ENCODE results near the gene TCF7L2. TPM values are rescaled to one million over a fixed set of nuclear protein-coding genes. Genes with fewer than 3 reads are reported as not detected.

The TCF7L2 gene
- total RNA-seq, 4 donors from 2014 or later, result 12.7 to 59.9 (median 16.1) TPM

DNA sequence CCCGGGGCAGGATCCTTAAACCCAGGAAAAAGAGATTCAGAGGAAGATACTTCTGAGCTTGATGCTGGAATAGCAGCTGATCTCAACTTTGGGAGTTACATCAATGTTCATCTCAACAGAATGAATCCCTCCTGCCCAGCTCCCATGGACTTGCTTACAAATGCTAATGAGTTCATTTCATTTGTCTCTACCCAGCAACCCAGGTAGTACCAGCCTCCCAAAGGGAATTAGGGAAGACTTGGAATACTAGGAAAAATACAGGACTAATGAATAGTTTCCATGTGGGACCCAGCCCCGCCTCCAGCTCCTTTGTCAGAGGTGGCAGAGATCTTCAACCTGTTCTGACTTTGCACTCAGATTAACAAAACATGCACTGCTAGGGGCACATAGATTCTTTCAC lies 22.1 kb upstream of the TCF7L2 start:
- no peak for DNase-seq

DNA sequence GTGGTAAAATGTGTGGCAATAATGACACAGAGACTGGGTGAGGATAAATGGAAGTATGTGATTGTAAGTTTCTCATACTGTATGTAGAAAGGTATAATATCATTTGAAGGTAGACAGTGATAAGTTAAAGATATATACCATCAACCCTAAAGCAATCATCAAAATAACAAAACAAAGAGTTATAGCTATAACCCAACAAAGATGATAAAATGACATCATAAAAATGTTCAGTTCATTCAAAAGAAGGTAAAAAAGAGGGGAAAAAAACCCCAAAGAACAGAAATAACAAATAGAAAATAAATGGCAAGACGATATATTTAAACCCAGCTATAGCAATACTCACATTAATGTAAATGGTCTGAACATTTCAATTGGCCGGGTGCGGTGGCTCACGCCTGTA lies 17.4 kb upstream of the TCF7L2 start:
- intact Hi-C loops (cut with DNase I; ENCODE audit: low total_unique reads), result no loop called here
- no peak for TF ChIP-seq POLR2A (IDR thresholded peaks at IDR 0.05)
- TF ChIP-seq, protein P1, sequence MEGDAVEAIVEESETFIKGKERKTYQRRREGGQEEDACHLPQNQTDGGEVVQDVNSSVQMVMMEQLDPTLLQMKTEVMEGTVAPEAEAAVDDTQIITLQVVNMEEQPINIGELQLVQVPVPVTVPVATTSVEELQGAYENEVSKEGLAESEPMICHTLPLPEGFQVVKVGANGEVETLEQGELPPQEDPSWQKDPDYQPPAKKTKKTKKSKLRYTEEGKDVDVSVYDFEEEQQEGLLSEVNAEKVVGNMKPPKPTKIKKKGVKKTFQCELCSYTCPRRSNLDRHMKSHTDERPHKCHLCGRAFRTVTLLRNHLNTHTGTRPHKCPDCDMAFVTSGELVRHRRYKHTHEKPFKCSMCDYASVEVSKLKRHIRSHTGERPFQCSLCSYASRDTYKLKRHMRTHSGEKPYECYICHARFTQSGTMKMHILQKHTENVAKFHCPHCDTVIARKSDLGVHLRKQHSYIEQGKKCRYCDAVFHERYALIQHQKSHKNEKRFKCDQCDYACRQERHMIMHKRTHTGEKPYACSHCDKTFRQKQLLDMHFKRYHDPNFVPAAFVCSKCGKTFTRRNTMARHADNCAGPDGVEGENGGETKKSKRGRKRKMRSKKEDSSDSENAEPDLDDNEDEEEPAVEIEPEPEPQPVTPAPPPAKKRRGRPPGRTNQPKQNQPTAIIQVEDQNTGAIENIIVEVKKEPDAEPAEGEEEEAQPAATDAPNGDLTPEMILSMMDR (IDR thresholded peaks at IDR 0.05), result no peak
- Histone ChIP-seq H3K36me3 (no peaks in the 10 kb centered on the region), H3K27me3 (no peaks in the 10 kb centered on the region), H3K4me1 (no peaks in the 10 kb centered on the region), H3K4me3 (no peak overlapping the region), H3K9me3 (no peaks in the 10 kb centered on the region), H3K27ac (no peak overlapping the region)
- DNase-seq, result no peak

More for the DNA sequence above, 22.1 kb upstream of the TCF7L2 start:
- Histone ChIP-seq H3K9me3 (no peaks in the 10 kb centered on the region), H3K36me3 (no peaks in the 10 kb centered on the region), H3K4me3 (no peak overlapping the region), H3K27me3 (no peaks in the 10 kb centered on the region), H3K4me1 (no peaks in the 10 kb centered on the region), H3K27ac (no peak overlapping the region)
- TF ChIP-seq POLR2A (IDR thresholded peaks at IDR 0.05), result no peak
- TF ChIP-seq, protein P1 (IDR thresholded peaks at IDR 0.05), result no peak
- intact Hi-C loops (cut with DNase I; ENCODE audit: low total_unique reads), result no loop called here

DNA sequence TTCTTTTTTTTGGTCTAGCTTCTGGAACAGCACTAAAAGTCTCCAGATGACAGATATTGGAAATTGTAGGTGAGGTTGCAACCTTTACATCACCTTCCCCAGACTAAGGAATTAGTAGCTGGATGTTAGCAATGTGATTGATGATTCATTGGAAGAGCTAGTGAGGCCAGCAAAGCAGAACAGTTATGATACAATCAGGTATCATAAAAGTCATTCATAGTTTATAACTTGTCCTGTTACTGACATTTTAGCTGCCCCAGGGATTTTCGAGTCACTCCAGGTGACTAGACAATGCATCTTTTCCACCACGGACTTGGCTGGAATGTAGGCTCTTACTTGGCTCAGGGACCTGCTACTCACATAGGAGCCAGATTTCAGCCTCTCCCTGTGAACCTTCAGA lies 15.9 kb upstream of the TCF7L2 start:
- Histone ChIP-seq H3K9me3 (no peaks in the 10 kb centered on the region), H3K27me3 (no peaks in the 10 kb centered on the region)

DNA sequence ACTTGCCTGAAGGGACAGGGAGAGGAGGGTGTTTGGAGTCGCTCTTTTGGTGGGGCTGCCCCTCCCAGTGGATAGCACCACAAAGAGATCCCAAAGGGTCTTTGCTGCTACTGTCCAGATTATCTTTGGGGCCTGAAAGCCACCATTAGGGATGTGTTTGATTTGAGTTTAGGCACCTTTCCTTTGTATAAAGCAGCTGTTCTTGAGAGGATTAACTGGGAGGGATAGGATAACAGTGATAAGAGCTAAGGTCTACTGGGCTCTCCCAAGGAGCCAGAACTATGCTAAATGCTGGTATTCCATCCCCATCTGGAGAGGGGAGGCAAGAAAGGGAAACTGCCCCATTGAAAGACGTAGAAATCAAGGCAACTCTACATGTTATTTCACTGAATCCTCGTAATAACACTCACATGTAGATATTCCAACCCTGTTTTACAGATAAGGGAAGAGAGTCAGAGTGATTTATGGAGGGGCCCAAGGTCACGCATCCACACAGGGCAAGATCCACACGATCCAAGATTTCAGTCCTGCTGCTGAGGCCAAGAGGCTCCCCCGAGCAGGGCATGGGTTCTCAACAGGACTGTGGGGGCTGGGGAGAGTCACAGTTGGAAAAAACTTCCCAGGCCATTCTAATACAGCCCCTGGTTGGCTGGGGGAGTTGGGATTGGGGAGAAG lies 11.1 kb upstream of the TCF7L2 start:
- H3K36me3 ChIP-seq, result no peaks in the 10 kb centered on the region
- intact Hi-C loops (cut with DNase I; ENCODE audit: low total_unique reads), result no loop called here
- no peak overlapping the region for H3K27ac ChIP-seq
- no peaks in the 10 kb centered on the region for H3K9me3 ChIP-seq
- TF ChIP-seq, protein P1 (IDR thresholded peaks at IDR 0.05), result no peak
- no peak for TF ChIP-seq POLR2A (IDR thresholded peaks at IDR 0.05)
- no peaks in the 10 kb centered on the region for H3K4me1 ChIP-seq
- DNase-seq, result no peak
- no peak overlapping the region for H3K4me3 ChIP-seq
- H3K27me3 ChIP-seq, result no peaks in the 10 kb centered on the region

More for the DNA sequence above, 15.9 kb upstream of the TCF7L2 start:
- H3K27ac ChIP-seq, result no peak overlapping the region
- H3K4me1 ChIP-seq, result no peaks in the 10 kb centered on the region
- no peak overlapping the region for H3K4me3 ChIP-seq
- H3K36me3 ChIP-seq, result no peaks in the 10 kb centered on the region
- no peak for DNase-seq
- intact Hi-C loops (cut with DNase I; ENCODE audit: low total_unique reads), result no loop called here
- TF ChIP-seq POLR2A (IDR thresholded peaks at IDR 0.05), result no peak
- TF ChIP-seq, protein P1 (IDR thresholded peaks at IDR 0.05), result no peak

DNA sequence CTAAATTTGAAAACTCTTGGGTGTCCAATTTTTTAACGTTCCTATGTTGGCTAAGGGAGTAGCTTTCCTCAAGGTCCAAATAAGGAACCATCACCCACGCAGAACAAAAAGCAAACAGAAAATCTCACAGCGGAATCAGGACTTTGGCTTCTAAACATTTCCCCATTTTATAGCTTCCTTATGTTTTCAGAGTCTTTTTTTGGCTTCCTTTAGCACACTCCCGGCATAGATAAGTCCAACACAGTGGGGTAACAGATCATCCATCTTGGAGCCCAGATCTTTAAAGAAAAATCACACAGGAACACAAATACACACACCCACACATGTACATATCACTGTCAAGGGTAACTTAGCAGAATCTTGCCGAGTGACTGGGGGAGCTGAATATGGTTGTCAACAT lies 4.2 kb upstream of the TCF7L2 start:
- H3K27me3 ChIP-seq, result no peaks in the 10 kb centered on the region
- no peaks in the 10 kb centered on the region for H3K36me3 ChIP-seq
- DNase-seq, result no peak
- TF ChIP-seq, protein P1 (IDR thresholded peaks at IDR 0.05), result no peak
- no peak for TF ChIP-seq POLR2A (IDR thresholded peaks at IDR 0.05)
- intact Hi-C loops (cut with DNase I; ENCODE audit: low total_unique reads), result no loop called here
- no peaks in the 10 kb centered on the region for H3K4me1 ChIP-seq
- peak overlapping the region; percentile 63 to 67 for H3K27ac ChIP-seq
- H3K4me3 ChIP-seq, result no peak overlapping the region
- no peaks in the 10 kb centered on the region for H3K9me3 ChIP-seq
